Esophagus muscularis mucosa (tissue), 4 donors: ENCODE measurements around the gene ANKIB1. TPM values are rescaled to one million over a fixed set of nuclear protein-coding genes. Genes with fewer than 3 reads are reported as not detected.

ENCODE experiments used
- DNase-seq: peaks from one replicate; pipeline ENCODE4 v3.0.0-alpha.2; 2017; ENCODE audit errors: extremely low spot score
- H3K27ac ChIP-seq, 4 donors: fragments of 200-600 bp; sonication (generic); replicated peaks in 1 of 4; 1 replicate in 3 of 4; 2 replicates in 1 of 4; pipeline ENCODE4 v1.5.1; 2016 to 2019; ENCODE audit warnings: mild to moderate bottlenecking in 1 of 4
- H3K27me3 ChIP-seq, 4 donors: fragments of 200-600 bp; sonication (generic); one replicate each; pipeline versions ENCODE4 v1.5.1 to v1.6.0; 2016 to 2019
- H3K36me3 ChIP-seq, 4 donors: fragments of 200-600 bp; sonication (generic); one replicate each; pipeline ENCODE4 v1.5.1; 2016 to 2019
- H3K4me1 ChIP-seq, 4 donors: fragments of 200-600 bp; sonication (generic); one replicate each; pipeline ENCODE4 v1.5.1; 2016 to 2019
- H3K4me3 ChIP-seq, 4 donors: fragments of 200-600 bp; sonication (generic); 1 replicate in 2 of 4; 2 replicates in 2 of 4; pipeline ENCODE4 v1.5.1; 2016 to 2019; ENCODE audit warnings: mild to moderate bottlenecking in 4 of 4, moderate library complexity in 1 of 4
- H3K9me3 ChIP-seq, 4 donors: fragments of 200-600 bp; sonication (generic); 1 replicate in 3 of 4; 2 replicates in 1 of 4; pipeline ENCODE4 v1.5.1; 2016 to 2019
- EP300 ChIP-seq: sonication (generic); formaldehyde crosslinking; IDR thresholded peaks from one replicate; pipeline ENCODE4 v1.6.1; 2017; ENCODE audit warnings: antibody characterized with exemption
- POLR2A ChIP-seq: fragments of 450-650 bp; IDR thresholded peaks from one replicate; pipeline ENCODE4 v1.6.1; 2017; ENCODE audit warnings: antibody characterized with exemption, moderate library complexity, mild to moderate bottlenecking, low read depth
- POLR2AphosphoS5 ChIP-seq, 2 donors: sonication (generic); formaldehyde crosslinking; IDR thresholded peaks; one replicate each; pipeline ENCODE4 v1.6.1; 2017; ENCODE audit warnings: antibody characterized with exemption in 2 of 2
- WGBS: methylation state at CpG from one replicate; pipeline ENCODE4 v1.1.5; 2018; 5-methylcytosine and 5-hydroxymethylcytosine counted together
- intact Hi-C: fragments of 100-400 bp; cut with DNase I; formaldehyde crosslinking; loops from one replicate; pipeline ENCODE4 v1.15.1; 2023
- total RNA-seq, 4 donors: library from RNA; depleted of rRNA; stranded (reverse); fragments of >200 nt; gene quantifications; one replicate each; pipeline versions ENCODE4 v1.1.0 to v1.2.1, GENCODE V29; 2016
- TF ChIP-seq, protein P1 (sequence below), 3 experiments: fragments of 200-600 bp in 2 of 3; fragments of 450-650 bp in 1 of 3; sonication (generic) in 2 of 3; IDR thresholded peaks; one replicate each; pipeline ENCODE4 v1.5.1; 2017 to 2019; ENCODE audit warnings: antibody characterized with exemption in 3 of 3, mild to moderate bottlenecking in 2 of 3, moderate library complexity in 1 of 3

The ANKIB1 gene
- total RNA-seq, 4 donors from 2014 or later: 25.8 to 37.8 (median 28.6) TPM

DNA sequence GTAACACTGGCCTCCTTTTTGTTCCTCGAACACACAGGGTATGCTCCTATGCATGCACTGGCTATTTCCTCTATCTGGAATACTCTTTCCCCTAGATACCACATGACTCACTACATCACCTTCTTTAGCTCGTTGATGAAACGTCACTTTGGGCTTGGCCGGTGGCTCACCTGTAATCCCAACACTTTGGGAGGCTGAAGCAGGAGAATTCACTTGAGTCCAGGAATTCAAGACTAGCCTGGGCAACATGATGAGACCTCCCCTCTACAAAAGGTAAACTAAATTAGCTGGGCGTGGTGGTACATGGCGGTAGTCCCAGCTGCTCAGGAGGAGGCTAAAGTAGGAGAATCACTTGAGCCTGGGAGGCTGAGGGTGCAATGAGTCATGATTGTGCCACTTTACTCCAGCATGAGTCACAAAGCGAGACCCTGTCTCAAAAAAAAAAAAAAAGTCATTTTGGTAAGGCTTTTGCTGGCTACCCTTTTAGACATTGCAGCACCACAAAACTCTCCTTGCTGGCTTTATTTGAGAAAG, 14.5 kb downstream of the ANKIB1 start:
- no peak for TF ChIP-seq EP300
- TF ChIP-seq POLR2A: no peak
- TF ChIP-seq, protein P1, sequence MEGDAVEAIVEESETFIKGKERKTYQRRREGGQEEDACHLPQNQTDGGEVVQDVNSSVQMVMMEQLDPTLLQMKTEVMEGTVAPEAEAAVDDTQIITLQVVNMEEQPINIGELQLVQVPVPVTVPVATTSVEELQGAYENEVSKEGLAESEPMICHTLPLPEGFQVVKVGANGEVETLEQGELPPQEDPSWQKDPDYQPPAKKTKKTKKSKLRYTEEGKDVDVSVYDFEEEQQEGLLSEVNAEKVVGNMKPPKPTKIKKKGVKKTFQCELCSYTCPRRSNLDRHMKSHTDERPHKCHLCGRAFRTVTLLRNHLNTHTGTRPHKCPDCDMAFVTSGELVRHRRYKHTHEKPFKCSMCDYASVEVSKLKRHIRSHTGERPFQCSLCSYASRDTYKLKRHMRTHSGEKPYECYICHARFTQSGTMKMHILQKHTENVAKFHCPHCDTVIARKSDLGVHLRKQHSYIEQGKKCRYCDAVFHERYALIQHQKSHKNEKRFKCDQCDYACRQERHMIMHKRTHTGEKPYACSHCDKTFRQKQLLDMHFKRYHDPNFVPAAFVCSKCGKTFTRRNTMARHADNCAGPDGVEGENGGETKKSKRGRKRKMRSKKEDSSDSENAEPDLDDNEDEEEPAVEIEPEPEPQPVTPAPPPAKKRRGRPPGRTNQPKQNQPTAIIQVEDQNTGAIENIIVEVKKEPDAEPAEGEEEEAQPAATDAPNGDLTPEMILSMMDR (IDR thresholded peaks at IDR 0.05): no peak
- TF ChIP-seq POLR2AphosphoS5 (IDR thresholded peaks at IDR 0.05): no peak

DNA sequence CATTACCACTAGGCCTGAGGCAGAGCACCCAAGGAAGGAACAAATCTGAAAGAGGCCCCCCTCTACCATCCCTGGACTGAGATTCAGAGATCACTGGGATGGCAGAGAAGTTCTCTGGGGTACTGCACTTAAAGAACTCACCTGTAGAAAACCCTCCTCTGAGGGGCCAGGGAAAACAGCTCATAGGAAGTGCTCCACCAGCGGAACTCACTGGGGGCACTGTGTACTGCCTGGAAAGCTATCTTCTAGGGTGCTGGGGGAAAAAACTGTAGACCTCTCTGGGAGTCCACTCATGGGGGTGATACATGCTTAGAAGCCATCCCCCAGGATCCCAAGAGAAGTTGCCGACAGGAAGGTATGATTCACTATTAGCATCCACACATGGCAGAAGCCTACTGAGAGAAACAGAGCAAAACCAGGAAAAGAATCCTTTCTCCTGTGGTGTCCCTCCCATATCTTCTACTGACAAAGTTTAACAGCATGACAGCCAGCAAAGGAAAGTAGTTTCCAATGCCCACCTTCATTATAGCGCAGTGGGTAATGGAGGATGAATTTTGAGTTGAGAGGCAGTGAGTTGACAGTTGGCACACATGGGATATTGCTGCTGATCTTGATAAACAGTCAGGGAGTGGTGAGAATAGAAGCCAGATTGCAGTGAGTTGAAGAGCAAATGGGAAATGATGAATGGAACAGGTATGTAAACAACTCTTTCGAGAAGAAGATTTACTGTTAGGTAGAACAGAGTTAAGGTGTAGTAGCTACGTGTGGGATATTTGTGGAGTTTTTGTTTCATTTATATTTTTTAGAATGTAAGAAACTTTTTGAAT, 20.9 kb downstream of the ANKIB1 start:
- Histone ChIP-seq H3K9me3 (no peaks in the 10 kb centered on the region), H3K27ac (no peak overlapping the region), H3K4me1 (peaks cover 0 to 4% (median 0%) of the 10 kb centered on the region in 4 donors), H3K27me3 (no peaks in the 10 kb centered on the region), H3K4me3 (no peak overlapping the region), H3K36me3 (no peaks in the 10 kb centered on the region)
- TF ChIP-seq, protein P1 (IDR thresholded peaks at IDR 0.05): no peak
- TF ChIP-seq POLR2AphosphoS5 (IDR thresholded peaks at IDR 0.05): no peak
- no peak for TF ChIP-seq EP300
- no peak for TF ChIP-seq POLR2A
- intact Hi-C loops: no loop called here
- DNase-seq: no peak
- 91% methylated on average over 5 of the region's 5 CpGs for WGBS

More for the DNA sequence above, 14.5 kb downstream of the ANKIB1 start:
- no peaks in the 10 kb centered on the region for H3K27me3 ChIP-seq
- WGBS: 87% methylated on average over 7 of the region's 7 CpGs
- DNase-seq: no peak
- no peak overlapping the region for H3K27ac ChIP-seq
- no peaks in the 10 kb centered on the region for H3K36me3 ChIP-seq
- intact Hi-C loops: no loop called here
- no peak overlapping the region for H3K4me3 ChIP-seq
- peaks cover 2 to 3% (median 2%) of the 10 kb centered on the region in 4 donors for H3K4me1 ChIP-seq
- H3K9me3 ChIP-seq: no peaks in the 10 kb centered on the region

DNA sequence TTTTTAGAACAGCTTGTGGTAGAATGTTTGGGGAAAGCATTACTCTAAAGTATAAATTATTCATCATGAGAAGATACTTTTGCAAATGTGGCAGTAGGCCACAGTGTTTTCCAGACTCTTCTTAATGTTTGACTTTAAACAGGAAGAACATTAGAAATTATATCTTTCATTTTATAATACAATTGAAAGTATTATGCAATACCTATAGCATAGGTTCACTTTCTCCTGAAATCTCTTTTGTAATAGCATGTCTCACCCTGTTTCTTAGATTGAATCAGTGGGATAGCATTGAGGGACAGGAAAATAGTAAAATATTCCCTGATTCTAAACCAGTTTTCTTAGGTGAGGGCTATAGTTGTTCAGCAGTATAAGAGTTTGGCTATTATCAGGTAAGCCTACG, 23.1 kb downstream of the ANKIB1 start:
- DNase-seq: no peak
- WGBS: 97% methylated on average over 1 of the region's 1 CpG
- Histone ChIP-seq H3K27me3 (no peaks in the 10 kb centered on the region), H3K27ac (no peak overlapping the region), H3K9me3 (no peaks in the 10 kb centered on the region), H3K36me3 (no peaks in the 10 kb centered on the region), H3K4me1 (peaks cover 0 to 4% (median 0%) of the 10 kb centered on the region in 4 donors), H3K4me3 (no peak overlapping the region)
- TF ChIP-seq POLR2AphosphoS5 (IDR thresholded peaks at IDR 0.05) (no peak), EP300 (no peak), POLR2A (no peak)
- TF ChIP-seq, protein P1 (IDR thresholded peaks at IDR 0.05): no peak
- intact Hi-C loops: no loop called here

DNA sequence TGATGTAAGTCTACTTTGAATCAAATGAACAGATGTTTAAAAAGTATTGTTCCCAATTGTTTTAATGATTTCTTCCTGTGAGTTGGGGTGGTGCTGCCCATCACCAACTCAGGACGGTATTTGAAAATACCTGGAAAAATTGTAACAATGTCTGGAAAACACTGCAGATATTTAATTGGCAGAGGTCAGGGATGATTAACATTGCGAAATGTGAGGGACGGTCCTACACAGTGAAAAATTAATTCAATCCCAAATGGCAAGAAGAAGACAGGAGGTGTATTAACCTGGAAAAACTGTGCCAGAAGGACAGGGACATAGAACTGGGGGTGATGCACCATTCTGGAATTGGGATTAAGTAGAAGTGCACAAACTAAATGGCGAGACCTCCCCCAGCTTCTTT, 29.6 kb downstream of the ANKIB1 start:
- 96% methylated on average over 4 of the region's 4 CpGs for WGBS
- Histone ChIP-seq H3K4me1 (peaks cover 4 to 8% (median 8%) of the 10 kb centered on the region in 4 donors), H3K27ac (no peak overlapping the region), H3K9me3 (no peaks in the 10 kb centered on the region), H3K27me3 (no peaks in the 10 kb centered on the region), H3K36me3 (no peaks in the 10 kb centered on the region), H3K4me3 (no peak overlapping the region)
- TF ChIP-seq POLR2A: no peak
- no peak for DNase-seq
- intact Hi-C loops: no loop called here

DNA sequence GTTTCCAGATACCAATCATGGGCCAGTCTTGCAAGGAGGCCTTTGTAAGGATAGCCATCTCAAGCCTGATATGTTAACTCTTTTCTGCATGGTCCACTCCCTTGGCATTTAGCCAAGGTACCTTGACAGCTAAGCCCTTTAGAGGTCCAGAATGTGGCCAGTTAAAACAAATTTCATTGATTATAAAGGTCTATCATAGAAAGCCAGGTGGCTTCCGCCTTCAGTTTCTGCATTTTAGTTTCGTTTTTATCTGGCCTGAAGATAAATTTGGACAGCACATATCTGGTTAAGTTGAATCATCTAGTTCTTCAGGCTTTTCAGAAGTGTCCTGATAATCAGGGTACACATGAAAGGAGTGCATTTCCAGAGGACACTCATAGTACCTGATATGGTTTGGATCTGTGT, 30.7 kb downstream of the ANKIB1 start:
- TF ChIP-seq EP300 (no peak), POLR2A (no peak)
- WGBS: 94% methylated on average over 2 of the region's 2 CpGs
- H3K4me3 ChIP-seq: no peak overlapping the region
- H3K27ac ChIP-seq: no peak overlapping the region
- H3K27me3 ChIP-seq: no peaks in the 10 kb centered on the region
- DNase-seq: no peak
- peaks cover 4 to 8% (median 8%) of the 10 kb centered on the region in 4 donors for H3K4me1 ChIP-seq
- intact Hi-C loops: no loop called here
- no peaks in the 10 kb centered on the region for H3K9me3 ChIP-seq
- H3K36me3 ChIP-seq: no peaks in the 10 kb centered on the region
